ENCODE results near the gene NHSL2. TPM values are rescaled to one million over a fixed set of nuclear protein-coding genes. Genes with fewer than 3 reads are reported as not detected.

NHSL2 gene
- polyA plus RNA-seq, 1 of the 3 experiments (the other 2 are of a cell fraction) = 0.61 TPM

- CTCF ChIA-PET = no interaction called here
- Histone ChIP-seq H4K20me1 (ENCODE audit: insufficient read depth) (no peaks in the 10 kb centered on the region), H3K27ac (ENCODE audit: low read depth in 2 of 2, low read length in 1 of 2) (no peak overlapping the region), H3K27me3 (ENCODE audit: insufficient read depth) (peaks cover 24% of the 10 kb centered on the region; the same call in 1 of the 2 replicates), H3K4me2 (no peak overlapping the region), H3K9me2 (no peaks in the 10 kb centered on the region), H3K4me1 (ENCODE audit: control insufficient read depth in 1 of 2, insufficient read depth in 2 of 2, low read depth in 1 of 2, low read length in 1 of 2) (no peaks in the 10 kb centered on the region), H3K4me3 (ENCODE audit: low read depth in 2 of 2, low read length in 1 of 2) (no peak overlapping the region), H3K9me3 (no peaks in the 10 kb centered on the region), H3K9ac (no peak overlapping the region), H2AFZ (ENCODE audit: low read depth) (no peak overlapping the region), H3K36me3 (replicated peaks in 1 of 2; ENCODE audit: control insufficient read depth in 1 of 2, insufficient read depth in 2 of 2, low read length in 1 of 2) (no peaks in the 10 kb centered on the region), H3F3A (replicated peaks; ENCODE audit: insufficient read depth) (no peaks in the 10 kb centered on the region), H3K79me2 (ENCODE audit: insufficient read depth) (no peaks in the 10 kb centered on the region)
- POLR2A ChIA-PET = no interaction called here
- no peak for DNase-seq
- WGBS (ENCODE audit: low lambda C conversion rate) = 29% methylated on average over 24 of the region's 53 CpGs
- no peak for TF ChIP-seq MEF2A (IDR thresholded peaks at IDR 0.05; ENCODE audit: borderline replicate concordance, low read depth)
These were observed 37.8 kb upstream of the NHSL2 start for GRCh38 chrX:71872542-71873458.

- Histone ChIP-seq H3K79me2 (ENCODE audit: insufficient read depth) (no peaks in the 10 kb centered on the region), H4K20me1 (ENCODE audit: insufficient read depth) (no peaks in the 10 kb centered on the region), H3K9me3 (no peaks in the 10 kb centered on the region), H3K36me3 (replicated peaks in 1 of 2; ENCODE audit: control insufficient read depth in 1 of 2, insufficient read depth in 2 of 2, low read length in 1 of 2) (no peaks in the 10 kb centered on the region), H3K4me3 (ENCODE audit: low read depth in 2 of 2, low read length in 1 of 2) (no peak overlapping the region), H3F3A (replicated peaks; ENCODE audit: insufficient read depth) (no peaks in the 10 kb centered on the region), H3K27ac (ENCODE audit: low read depth in 2 of 2, low read length in 1 of 2) (no peak overlapping the region), H2AFZ (ENCODE audit: low read depth) (no peak overlapping the region), H3K4me1 (ENCODE audit: control insufficient read depth in 1 of 2, insufficient read depth in 2 of 2, low read depth in 1 of 2, low read length in 1 of 2) (no peaks in the 10 kb centered on the region), H3K9ac (no peak overlapping the region), H3K4me2 (no peak overlapping the region), H3K9me2 (no peaks in the 10 kb centered on the region), H3K27me3 (ENCODE audit: insufficient read depth) (peaks cover 17% of the 10 kb centered on the region; the same call in 1 of the 2 replicates)
- POLR2A ChIA-PET = no interaction called here
- DNase-seq = no peak
- WGBS (ENCODE audit: low lambda C conversion rate) = 19% methylated on average over 8 of the region's 12 CpGs
- CTCF ChIA-PET = no interaction called here
- TF ChIP-seq, protein P1, sequence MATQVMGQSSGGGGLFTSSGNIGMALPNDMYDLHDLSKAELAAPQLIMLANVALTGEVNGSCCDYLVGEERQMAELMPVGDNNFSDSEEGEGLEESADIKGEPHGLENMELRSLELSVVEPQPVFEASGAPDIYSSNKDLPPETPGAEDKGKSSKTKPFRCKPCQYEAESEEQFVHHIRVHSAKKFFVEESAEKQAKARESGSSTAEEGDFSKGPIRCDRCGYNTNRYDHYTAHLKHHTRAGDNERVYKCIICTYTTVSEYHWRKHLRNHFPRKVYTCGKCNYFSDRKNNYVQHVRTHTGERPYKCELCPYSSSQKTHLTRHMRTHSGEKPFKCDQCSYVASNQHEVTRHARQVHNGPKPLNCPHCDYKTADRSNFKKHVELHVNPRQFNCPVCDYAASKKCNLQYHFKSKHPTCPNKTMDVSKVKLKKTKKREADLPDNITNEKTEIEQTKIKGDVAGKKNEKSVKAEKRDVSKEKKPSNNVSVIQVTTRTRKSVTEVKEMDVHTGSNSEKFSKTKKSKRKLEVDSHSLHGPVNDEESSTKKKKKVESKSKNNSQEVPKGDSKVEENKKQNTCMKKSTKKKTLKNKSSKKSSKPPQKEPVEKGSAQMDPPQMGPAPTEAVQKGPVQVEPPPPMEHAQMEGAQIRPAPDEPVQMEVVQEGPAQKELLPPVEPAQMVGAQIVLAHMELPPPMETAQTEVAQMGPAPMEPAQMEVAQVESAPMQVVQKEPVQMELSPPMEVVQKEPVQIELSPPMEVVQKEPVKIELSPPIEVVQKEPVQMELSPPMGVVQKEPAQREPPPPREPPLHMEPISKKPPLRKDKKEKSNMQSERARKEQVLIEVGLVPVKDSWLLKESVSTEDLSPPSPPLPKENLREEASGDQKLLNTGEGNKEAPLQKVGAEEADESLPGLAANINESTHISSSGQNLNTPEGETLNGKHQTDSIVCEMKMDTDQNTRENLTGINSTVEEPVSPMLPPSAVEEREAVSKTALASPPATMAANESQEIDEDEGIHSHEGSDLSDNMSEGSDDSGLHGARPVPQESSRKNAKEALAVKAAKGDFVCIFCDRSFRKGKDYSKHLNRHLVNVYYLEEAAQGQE (IDR thresholded peaks at IDR 0.05; ENCODE audit: low read depth, low read length) = no peak
- TF ChIP-seq GATA2 (CRISPR knock-in tag; IDR thresholded peaks at IDR 0.05) (no peak), SIN3A (IDR thresholded peaks at IDR 0.05; ENCODE audit: borderline replicate concordance, low read depth, low read length) (no peak), JUND (IDR thresholded peaks at IDR 0.05) (no peak), CHD2 (IDR thresholded peaks at IDR 0.05; ENCODE audit: low read length, partially characterized antibody) (no peak), MAX (IDR thresholded peaks at IDR 0.05; ENCODE audit: low read depth) (no peak), NRF1 (IDR thresholded peaks at IDR 0.05; ENCODE audit: low read depth, low read length) (no peak), EZH2phosphoT487 (IDR thresholded peaks at IDR 0.05; ENCODE audit: borderline replicate concordance, low read depth) (no peak), RAD21 (IDR thresholded peaks at IDR 0.05; ENCODE audit: low read length) (no peak), FOXJ3 (CRISPR knock-in tag; IDR thresholded peaks at IDR 0.05) (no peak), IRF3 (IDR thresholded peaks at IDR 0.05; ENCODE audit: low read depth, low read length) (no peak), POLR2AphosphoS5 (IDR thresholded peaks at IDR 0.05; ENCODE audit: low read depth, low read length) (no peak), ZBTB33 (IDR thresholded peaks at IDR 0.05; ENCODE audit: borderline replicate concordance, low read depth) (no peak), MXI1 (IDR thresholded peaks at IDR 0.05; ENCODE audit: low read depth, low read length) (no peak), PBX3 (IDR thresholded peaks at IDR 0.05) (no peak)
- TF ChIP-seq, protein P2, sequence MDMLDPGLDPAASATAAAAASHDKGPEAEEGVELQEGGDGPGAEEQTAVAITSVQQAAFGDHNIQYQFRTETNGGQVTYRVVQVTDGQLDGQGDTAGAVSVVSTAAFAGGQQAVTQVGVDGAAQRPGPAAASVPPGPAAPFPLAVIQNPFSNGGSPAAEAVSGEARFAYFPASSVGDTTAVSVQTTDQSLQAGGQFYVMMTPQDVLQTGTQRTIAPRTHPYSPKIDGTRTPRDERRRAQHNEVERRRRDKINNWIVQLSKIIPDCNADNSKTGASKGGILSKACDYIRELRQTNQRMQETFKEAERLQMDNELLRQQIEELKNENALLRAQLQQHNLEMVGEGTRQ (IDR thresholded peaks at IDR 0.05; ENCODE audit: borderline replicate concordance, low read depth, low read length) = no peak
These were observed 37.2 kb upstream of the NHSL2 start for GRCh38 chrX:71873459-71873833.
